ENCODE measurements around the gene NBAS.

- TF ChIP-seq CTCF (IDR thresholded peaks at IDR 0.05; ENCODE audit: extremely low read depth in 1 of 2, insufficient read depth in 1 of 2, low read depth in 1 of 2, low read length in 2 of 2) (no peak), POLR2A (IDR thresholded peaks at IDR 0.05; ENCODE audit: low read depth, low read length) (no peak), EZH2 (IDR thresholded peaks at IDR 0.05; ENCODE audit: borderline replicate concordance, low read depth, low read length, severe bottlenecking) (no peak), MYC (IDR thresholded peaks at IDR 0.05; ENCODE audit: low read depth, low read length) (no peak), MAX (IDR thresholded peaks at IDR 0.05; ENCODE audit: insufficient read depth, insufficient read length) (no peak)
These were observed 287.7 kb downstream of the NBAS start for GRCh38 chr2:15273452-15273851.

Data from endothelial cell of umbilical vein (primary cell).